ENCODE data around the gene POLR3F.
A peak's percentile ranks its signal among the peaks of the same experiment; 100 is the strongest.
"Not testable (repeated sequence)": the region's sequence is repeated elsewhere in the genome, so short reads cannot be mapped to it uniquely, and the experiment has no call there.

POLR3F gene

GRCh38 chr20:18507218-18508191 is 40.3 kb downstream of the POLR3F start, which contains the start of gene SEC23B:
SEC23B (plus strand) TSS chr20:18507940; CDS start chr20:18510836, 2,896 bp downstream.
- DNase-seq, result peak; percentile 99

GRCh38 chr20:18511571-18511970 is 44.4 kb downstream of the POLR3F start:
- no peak for DNase-seq

DNA sequence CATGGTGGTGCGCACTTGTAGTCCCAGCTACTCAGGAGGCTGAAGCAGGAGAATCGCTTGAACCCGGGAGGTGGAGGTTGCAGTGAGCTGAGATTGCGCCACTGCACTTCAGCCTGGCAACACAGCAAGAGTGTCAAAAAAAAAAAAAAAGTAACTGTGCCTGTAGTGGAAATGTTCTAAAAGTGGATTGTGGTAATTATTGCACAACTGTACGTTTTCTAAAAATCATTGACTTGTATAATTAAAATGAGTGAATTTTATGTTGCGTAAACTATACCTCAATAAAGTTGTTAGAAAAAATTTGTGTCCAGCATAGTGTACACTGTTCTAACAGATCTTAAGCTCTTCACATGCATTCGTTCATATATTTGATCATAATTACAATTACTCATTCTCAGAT is 46.0 kb downstream of the POLR3F start:
- no peak for DNase-seq

DNA sequence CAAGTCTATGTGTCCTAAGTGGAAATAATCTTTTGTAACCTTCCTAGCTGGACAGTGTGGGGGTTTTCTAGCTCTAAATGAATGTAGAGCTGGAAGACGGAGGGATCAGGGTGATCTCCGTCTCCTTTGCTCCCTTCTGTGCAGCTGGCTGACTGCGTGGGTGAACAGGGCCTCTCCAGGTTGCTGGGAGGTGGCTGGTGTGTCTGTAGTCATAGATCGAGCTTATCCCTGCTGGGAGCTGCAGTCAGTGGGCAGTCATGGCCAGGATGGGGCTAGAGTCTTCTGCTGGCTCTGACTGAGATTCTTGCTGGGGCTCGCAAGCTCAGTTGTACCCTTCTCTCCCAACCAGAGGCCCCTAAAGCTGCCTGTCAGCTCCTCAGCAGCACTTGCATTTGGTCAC is 46.9 kb downstream of the POLR3F start:
- no peak for DNase-seq

DNA sequence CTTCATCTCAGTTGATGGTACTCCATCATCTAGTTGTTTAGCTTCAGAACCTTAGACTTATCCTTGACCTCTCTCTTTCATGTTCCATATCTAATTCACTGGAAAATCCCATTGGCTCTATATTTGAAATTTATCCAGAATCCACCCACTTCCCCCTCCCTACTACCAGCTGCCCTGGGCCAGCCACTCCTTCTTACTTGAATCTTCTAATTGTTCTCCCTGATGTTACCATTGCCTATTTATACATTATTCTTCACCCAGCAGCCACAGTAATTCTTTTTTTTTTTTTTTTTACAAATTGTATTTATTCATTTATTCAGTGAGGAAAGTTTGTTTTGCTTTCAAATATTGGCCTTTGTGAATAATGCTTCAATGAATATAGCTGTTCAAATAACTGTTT is 48.8 kb downstream of the POLR3F start:
- no peak for DNase-seq

DNA sequence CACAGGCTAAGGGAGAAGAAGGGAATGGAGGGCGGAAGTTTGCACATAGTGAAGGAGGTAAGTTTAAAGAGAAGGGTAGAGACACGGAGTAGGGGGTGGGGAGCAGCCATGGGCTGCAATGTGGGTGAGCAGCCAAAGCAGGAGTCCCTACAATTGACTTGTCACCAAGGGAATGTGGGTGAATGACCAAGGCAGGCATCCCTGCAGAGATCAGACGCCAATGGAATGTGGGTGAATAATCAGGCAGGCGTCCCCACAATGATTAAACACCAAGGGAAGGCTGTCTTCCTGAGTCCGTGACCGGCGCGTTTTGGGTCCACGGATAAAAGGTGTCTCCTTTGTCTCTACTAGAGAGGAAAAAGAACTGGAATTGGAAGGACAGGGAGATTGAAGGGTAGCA is 54.9 kb downstream of the POLR3F start:
- not testable (repeated sequence) for DNase-seq

DNA sequence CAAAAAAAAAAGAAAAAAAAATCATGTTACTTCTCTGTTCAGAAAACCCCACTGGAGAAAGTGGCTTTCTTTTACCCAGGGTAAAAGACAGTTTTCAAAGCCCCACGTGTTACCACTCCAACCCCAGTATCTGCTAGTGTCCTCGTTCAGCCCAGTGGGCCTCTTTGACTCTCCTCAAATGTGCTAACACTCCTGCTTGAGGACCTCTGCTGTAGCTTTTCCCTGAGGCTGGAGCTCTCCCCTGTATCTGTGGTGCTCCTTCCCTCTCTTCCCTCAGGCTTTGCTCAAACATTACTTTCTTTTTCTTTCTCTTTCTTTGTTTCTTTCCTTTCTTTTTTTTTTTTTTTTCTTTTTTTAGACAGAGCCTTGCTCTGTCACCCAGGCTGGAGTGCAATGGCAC is 55.9 kb downstream of the POLR3F start:
- no peak for DNase-seq

- DNase-seq, result no peak
These were observed 57.5 kb downstream of the POLR3F start for GRCh38 chr20:18524646-18525045.

- DNase-seq, result not testable (repeated sequence)
These were observed 59.6 kb downstream of the POLR3F start for GRCh38 chr20:18526761-18527160.

DNA sequence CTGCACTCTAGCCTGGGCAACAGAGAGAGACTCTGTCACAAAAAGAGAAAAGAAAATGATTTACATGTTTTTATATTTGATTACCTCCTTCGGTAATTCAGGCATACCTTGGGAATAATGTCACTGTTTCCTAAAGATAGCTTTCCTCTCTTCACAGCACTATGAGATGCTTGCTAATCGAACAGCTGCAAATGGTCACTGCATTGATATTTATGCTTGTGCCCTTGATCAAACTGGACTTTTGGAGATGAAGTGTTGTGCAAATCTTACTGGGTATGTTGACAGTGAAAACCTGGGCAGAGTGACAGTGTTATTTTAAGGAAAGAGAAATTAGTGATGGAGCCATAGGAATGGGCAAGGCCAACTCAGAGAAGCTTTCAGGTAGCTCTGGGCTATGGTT is 60.1 kb downstream of the POLR3F start:
- no peak for DNase-seq

DNA sequence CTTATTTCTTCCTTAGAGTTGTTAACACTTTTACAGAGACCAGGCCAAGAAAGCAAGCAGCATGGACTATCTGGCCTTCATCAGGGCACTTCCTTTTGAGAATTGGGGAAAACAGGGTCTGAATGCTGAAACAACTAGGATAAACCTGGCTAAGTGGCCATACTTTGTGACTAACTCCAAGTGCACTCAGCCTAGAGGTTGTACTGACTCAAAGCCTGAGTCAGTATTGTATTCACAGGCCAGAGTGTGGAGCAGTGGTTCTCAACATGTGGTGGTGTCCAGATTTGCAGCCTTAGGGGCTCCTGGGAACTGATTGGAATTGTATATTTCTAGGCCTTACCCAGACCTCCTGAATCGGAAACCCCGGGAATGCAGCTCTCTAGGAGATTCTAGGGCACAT is 60.6 kb downstream of the POLR3F start:
- DNase-seq, result no peak

- DNase-seq, result no peak
These were observed 61.9 kb downstream of the POLR3F start for GRCh38 chr20:18529041-18529440.

DNA sequence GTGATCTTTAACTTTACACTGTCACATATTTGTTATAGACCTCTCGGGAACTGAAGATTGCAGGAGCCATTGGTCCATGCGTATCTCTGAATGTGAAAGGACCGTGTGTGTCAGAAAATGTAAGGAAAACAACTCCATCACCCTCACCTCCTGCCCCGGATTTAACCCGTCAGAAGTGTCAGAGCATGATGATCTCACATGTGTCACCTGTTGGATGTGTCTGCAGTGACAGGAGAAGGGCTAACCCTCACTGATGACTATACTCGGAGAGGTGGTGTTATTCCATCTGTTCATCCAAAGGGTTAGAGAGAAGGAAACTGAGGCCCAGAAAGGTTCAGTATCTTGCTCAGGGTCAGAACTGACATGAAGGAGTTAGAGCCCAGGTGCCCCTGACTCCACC is 65.4 kb downstream of the POLR3F start:
- no peak for DNase-seq

GRCh38 chr20:18533491-18533890 is 66.3 kb downstream of the POLR3F start:
- DNase-seq, result no peak

GRCh38 chr20:18533978-18534644 is 66.9 kb downstream of the POLR3F start:
- DNase-seq, result no peak

Data from activated CD4-positive, alpha-beta T cell treated with anti-CD3 and anti-CD28 coated beads for 48 hours (primary cell).